GM19240 (cell line): ENCODE measurements around the gene IL21.

ENCODE experiments used
- DNase-seq: peaks from one replicate; pipeline ENCODE4 v3.0.0; 2011; ENCODE audit warnings: low spot score; ENCODE audit not compliant: insufficient read length

Gene IL21

DNA sequence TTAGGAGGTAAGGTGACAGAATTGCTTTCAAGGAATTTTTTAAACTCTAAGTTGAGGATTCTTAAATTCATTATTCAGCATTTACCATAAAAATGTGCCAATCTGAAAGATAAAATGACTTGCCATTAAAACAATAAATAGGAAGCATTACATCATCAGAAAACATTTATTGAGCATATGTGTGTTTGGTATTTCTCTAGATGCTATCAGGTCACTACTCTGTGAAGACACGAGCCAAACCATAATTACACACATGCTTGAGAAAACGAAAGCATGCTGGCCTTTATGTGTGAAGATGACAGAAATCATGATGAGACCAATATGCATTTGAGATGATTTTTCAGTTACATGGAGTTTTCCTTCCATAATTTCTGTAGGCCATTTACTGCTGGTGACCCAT, 12.3 kb upstream of the IL21 start:
- no peak for DNase-seq

DNA sequence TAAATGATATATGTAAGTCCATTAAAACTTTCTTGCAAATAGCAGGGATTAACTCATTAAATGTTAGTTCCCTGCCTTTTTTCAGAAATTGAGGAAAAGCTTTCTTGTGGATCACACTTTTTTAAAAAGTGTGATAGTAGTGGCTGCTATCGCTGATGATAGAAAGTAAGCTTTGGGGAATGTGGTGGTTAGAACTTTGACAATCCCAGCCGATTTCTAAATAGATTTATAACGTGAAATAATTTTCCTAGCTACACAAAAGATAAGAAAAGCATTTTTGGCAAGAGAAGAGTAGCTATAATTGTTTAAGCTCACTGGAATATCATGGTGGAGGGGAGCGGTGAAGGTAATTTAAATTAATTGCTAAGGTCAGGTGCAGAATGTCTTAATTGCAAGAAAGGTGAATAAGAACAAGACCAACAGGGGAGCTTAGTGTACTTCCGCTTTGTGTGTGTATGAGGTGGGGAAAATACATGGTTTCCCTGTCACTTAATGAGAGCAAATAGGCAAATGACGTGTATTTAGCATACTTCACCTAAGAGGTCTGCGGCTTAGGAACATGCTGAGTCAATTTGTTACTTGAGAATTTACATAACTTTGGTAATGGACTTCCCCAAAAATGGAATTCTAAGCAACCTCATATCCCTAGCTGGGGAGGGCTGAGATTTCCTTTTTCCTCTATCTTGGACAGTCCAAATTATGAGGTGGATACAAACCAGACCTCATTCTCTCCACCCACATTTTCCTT, 11.7 kb upstream of the IL21 start:
- DNase-seq: no peak

DNA sequence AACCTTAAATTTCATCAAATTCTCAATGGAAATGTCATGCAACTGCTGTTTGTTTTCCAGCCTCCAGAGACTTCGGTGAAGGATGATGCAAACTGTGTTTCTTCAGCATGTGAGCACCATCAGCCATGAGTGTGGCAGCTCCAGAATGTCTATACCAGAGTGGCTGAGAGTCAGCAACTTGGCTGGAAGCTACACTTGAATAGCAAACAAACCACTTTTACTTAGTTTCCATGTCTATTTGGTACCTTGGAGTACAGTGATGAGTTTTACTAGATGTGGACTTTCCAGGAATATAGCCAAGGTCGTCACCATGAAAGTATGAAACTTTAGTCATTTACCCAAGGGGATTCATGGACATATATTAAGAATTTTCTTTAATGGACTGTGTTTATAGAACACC, 4.3 kb upstream of the IL21 start:
- DNase-seq: no peak

DNA sequence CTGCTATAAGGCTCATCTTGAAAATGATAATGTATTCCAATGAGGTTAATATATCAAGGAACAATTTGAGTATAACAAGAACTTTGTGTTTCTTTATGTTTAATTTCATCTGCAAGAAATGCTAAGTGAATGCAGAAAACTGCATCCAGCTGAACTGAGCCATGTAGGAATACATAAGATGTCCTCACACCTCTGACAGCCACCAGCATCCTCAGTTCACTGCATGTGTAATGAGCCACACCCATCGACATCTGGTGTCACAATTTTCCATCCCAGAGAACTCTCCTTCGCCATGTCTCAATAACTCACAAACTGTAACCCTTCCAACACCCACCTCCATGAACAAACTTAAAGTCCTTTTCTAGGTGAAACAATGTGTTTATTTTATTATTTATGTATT, 3.3 kb upstream of the IL21 start:
- no peak for DNase-seq

DNA sequence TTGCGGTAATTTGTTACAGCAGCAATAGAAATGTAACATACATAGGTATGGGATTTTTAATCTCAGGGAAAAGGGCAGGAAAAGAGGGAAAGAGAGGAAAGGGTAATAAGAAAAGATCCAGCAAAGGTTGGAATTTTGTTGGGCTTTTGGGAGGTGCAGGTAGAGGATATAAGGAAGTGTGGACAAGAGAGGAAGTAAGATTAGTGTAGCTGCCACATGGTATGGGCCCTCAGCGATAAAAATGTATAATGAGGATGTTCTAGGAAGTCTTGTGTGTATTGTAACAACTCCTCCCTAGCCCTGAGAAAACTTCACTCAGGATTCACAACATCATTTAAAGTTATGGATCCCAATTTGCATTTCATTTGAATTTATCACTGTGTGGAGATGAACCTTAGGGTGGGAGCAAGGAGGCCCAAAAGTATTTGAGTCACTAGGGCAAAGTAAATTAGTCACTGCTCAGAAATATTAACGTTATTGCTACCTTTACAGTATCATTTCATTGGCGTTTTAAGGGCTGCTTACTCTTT, 2.8 kb upstream of the IL21 start:
- no peak for DNase-seq

DNA sequence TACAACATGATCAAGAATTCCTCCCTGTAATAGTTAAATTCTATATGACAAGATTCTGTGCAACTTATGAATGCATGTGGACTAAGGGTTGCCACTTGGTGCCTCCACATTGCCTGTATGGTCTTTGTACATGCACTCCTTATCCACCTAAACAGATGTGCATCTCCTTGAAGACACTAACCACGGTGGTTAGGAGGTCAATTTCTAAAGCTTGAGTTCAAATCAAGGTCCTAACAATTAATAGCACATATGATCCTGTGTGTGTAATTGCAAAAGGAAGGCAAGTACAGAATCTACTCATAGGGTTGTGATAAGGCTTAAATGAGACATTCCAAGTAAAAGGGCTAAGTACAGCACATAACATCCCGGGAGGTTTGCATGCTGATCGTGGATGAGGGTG, 1.5 kb upstream of the IL21 start:
- no peak for DNase-seq

DNA sequence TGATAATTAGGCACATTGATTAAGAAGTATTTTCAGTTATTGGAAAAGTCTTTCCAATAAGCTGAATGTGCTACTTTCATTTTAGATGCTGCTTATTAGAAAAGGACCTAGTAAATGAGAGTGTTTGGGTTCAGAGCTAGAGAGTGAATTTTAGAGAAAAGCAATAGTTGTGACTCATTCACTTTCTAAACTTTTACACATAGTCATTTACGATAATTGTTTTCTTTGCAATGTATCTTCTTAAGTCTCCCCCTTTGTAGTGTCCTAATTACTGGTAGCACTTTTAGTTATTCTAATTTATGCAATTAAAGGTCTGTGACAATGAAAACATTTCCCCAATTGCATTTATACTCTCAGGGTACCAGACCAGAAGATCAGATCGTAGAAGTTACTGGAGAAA, 1.3 kb downstream of the IL21 start:
- no peak for DNase-seq

DNA sequence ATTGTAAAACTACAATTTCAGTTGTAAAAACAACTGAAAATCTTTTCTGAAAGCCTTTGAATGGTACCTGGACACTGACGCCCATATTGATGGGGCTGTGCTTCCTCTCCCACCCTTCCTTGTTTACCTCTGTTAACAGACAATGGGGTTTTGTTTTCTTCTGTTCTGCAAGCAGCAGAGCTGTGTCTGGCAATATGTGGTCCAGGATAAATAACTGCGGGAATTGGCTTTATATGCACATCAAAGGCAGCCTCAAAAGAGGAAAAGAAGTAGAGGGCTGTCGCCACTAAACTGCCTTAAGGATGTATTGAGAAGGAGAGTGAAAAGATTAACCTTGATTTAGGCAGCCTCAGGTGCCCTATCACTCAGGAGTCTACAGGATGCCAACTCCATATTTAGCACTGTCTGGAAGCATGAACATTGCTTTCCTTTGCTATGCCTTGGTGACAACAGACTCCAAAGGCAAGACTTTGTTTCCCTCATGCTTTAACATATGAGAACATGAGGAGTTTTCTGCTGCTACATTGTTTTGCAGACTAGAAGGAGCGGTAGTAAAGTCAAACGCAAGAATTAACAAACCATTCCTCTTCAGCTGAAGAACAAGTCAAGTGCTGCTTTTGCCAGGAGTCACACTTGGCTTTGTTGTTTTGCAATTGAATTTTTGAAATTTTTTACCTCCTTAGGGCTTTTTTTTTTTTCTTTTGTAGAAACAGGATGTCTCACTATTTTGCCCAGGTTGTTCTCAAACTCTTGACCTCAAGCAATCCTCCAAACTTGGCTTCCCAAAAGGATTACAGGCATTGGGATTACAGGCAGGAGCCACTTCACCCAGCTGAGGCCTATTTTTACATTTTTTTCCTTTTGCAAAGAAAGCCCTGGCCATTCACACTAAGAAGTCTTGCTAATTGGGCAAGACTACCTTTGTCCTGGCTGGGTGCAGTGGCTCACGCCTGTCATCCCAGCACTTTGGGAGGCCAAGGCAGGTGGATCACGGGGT, 3.0 kb downstream of the IL21 start:
- DNase-seq: no peak

DNA sequence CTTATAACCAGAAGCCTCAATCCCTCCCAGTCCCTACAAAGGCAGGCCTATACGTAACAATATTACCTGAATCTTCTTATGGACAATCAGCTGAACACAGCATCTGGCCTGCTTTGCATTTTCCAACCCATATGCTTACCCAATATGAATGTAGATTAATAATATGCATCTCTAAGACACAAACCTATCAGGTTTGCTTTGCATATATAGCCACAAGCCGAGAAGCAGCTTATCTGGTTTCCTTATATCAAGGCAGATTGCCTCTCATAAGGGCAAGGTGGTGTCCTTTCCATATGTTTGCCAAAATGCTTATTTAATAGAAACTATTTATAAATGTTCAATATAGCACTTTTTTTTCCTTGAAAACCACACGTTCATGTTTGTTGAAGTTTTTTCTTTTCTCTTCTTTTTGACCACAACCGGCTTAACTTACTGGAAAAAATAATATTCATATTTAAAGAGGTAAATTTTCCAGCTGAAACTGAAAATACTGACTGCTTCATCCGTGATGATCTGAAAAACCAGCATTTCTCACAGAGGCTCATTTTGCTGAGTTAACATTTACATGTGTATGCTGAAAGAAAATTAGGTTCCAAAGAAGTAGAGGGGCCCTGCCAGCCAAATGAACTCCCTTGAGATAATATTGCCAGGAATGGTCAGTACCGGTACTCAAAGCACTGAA, 3.8 kb downstream of the IL21 start:
- no peak for DNase-seq

DNA sequence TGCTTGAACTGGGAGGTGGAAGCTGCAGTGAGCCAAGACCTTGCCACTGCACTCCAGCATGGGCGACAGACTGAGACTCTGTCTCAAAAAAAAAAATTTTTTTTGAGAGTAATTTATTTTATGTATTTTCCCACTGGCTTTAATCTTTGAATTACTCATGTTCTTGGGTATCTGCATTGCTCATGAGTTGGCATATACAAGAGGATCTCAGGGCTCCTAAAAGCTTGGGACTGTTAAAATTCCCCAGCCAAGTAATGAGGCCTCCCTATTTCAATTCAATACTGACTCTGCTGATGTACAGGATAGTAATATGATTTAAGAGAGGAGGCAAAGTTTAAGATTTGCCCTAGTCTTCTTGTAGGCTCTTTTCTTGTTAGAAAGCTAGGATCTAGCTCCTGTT, 6.2 kb downstream of the IL21 start:
- DNase-seq: no peak

DNA sequence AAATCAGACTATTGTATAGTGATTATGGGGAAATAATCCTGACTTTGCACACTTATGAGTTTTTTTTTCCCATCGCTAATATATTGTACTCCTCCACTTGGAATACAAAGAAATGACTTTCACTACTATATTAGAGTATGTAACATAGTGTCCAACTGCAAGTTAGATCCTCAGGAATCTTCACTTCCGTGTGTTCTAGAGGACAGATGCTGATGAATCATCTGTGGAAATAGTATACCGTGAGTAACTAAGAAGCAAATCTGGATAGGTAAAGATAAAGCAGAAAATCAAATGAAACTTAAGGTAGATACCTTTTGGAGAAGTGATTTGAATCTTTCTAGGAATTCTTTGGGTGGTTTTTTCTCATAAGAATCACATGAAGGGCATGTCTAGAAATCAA, 8.3 kb downstream of the IL21 start:
- DNase-seq: no peak

DNA sequence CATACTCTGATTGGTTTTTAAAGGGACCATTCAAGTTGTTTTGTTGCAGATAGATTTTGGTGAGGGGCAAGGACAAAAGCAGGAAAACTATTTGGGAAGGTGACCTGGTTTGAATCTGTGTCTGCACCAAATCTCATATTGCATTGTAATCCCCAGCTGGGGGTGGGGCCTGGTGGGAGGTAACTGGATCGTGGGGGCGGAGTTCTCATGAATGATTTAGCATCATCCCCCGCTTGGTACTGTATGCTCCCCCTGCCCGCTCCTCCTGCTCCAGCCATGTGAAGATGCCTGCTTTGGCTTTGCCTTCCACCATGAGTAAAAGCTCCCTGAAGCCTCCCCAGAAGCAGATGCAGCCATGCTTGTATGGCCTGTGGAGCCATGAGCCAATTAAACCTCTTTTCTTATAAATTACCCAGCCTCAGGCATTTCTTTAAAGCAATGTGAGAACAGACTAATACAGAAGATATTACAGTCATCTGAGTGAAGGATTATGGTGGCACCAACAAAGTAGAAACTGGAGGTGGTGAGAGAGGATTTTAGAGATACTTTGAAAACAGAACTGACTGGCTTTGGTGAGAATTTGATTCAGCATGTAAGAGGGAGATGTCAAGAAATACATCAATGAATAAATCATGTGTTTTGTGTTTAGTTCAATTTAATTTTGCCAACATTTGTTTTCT, 14.4 kb downstream of the IL21 start:
- no peak for DNase-seq

DNA sequence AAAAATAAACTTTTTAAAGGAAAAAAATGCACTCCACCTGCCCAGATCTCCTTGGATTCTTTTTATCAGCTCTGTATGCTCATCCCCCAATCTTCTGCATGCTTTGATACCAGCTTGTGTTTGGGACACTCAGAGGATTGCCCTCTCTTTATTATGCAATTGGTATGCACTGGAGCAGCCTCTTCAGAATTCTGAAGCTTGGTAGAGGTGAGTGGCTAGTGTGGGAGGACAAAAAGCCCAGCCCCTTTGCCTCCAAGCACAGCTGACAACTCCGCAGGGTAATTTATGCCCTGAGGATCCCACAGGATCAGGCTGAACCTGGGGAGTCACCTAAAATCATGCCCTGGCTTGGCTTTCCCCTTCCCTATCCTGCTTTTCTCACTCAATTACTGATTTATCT, 16.7 kb downstream of the IL21 start:
- DNase-seq: no peak

DNA sequence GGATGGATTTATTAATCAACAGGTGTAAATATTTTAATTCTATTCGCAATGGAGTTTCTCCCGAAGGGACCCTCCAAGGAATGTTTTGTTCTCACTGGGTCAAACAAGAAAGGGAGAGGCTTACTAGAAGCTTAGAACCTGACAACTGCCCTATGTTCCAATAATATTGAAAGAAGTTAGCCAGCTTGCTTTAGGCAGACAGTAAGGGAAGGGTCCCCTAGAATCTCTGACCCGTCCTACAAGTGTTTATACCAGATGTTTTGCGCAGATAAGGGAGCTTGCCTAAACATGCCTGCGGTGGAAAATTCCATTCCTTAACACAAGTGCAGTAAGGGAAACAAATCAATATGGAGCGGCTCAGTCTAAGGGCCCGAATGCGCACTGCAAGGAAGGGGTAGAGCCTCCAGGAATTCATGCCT, 17.7 kb downstream of the IL21 start:
- no peak for DNase-seq

DNA sequence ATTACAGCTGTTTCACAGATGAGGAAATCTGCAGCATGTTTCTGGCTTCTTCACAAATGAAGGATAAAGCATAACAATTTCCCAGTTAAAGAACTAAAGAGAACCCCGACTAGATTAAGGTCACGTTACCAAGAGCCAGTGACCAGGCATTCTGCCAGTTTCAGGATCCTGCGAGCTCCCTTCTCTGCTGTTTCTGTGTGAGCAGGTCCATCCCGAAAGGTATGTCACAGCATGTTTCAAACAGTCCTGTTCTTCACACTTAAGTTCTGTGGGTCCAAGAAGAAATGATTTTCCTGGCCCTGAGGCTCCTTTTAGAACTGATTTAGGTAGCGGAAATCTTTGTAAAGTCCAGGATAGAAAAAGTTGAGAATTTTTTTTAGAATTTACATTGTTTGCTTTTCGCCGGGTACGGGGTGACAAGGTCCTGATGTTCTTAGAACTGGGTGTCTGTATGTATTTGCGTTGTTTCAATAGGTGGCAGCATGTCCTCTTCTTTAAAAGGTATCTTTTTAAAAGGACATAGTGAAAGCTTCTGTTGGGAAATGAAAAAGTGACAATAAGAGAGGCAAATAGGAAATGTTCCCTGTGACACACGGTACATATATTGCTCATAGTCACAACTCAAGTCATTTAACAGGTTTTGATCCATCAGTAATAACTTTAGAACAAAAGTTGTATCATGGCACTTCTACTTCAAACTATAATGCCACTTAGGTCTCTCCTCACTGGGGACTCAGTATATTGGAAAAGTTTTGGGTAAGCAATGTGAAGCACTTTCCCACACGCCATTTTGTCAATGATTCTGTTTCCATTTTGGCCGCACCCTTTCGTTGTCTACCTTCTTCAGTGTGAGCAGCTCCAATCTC, 18.4 kb downstream of the IL21 start:
- DNase-seq: no peak

DNA sequence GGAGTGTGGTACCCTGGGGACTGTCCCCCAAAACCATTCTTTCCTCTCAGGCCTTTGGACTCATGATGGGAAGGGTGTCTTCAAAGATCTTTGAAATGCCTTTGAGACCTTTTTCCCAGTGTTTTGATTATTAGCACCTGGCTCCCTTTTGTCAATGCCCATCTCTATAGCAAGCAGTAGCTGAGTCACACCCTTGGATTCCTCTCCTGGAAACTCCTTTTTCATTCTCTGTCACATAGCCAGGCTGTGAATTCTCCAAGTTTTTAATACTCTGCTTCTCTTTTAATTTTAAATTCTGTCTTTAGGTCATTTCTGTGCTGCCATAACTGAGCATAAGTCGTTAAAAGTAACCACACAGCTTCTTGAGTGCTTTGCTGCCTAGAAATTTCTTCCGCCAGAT, 29.7 kb downstream of the IL21 start:
- DNase-seq: no peak

DNA sequence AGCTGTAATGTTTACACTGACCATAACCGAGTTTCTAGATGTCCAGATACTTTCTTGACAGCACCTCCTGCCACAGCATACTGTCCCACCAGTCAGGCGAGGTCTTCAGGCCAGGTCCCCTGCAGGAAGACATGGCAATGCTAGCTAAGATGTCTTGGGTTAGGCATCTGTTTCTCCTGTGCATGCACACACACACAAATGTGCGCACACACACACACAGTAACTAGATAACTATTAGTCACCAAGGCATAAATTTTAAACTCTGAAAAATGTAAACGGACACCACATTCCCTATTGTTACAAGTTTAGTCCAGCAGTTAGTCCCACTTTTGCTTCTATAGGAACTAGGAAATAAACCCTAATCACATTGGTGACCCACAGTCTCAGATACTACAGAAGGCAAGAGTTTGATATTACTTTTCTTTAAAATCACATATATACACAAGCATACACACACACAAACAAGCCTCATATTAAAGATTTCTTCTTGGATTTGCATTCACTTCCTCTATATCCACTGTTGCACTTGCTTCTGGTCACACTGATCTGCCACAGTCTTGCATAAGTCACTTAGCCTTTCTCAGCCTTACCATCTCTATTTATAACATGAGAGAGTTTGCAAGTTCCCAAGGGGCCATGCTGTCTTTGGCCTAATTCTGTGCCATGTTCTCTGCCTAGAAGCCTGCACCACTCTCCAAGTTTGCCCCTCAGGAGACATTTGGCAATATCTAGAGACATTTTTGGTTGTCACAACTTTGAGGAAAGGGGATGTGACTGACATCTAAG, 32.2 kb downstream of the IL21 start:
- no peak for DNase-seq

DNA sequence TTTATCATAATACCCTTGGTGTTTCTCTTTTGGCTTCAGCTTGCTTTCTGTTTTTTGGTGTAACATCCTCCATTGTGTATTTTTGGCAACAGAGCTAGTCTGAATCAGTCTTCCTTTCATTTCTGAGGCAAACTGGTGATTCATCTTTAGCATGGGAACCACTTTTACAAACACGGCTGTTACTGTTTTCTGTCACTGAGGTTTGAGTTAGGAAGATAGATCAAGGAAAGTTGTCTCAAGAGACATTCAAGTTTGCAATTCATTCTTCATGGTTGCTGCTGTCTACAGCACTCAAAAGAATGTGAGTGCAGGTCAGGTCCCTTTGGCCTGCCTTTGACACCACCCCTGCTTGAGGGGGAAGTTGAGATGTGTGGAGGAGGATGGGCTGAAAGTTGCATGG, 36.3 kb downstream of the IL21 start:
- no peak for DNase-seq

DNA sequence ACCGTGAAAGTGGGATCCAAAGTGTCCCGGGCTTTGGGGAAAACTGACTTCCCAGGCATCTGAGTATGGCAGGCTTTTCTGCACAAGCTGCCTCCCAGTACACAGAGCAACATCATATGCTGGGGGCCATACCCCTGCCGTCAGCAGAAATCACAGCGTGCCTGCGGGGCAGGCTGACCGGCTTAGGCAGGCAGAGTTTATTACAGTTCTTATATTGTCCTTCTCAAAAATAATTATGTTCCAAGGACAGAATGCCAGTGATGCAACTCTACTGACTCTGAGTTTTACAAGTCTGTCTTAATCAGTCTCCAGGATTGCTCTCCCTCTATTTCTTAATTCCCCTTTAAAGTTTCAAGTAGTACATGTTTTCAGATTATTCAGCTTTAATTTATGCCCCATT, 37.0 kb downstream of the IL21 start:
- no peak for DNase-seq
